ENCODE measurements around the gene LIPG.

- TF ChIP-seq CTCF (IDR thresholded peaks at IDR 0.05) = no peak
- TF ChIP-seq POLR2AphosphoS5 (IDR thresholded peaks at IDR 0.05) = no peak
- TF ChIP-seq POLR2A (IDR thresholded peaks at IDR 0.05) = no peak
These were observed 1.3 kb downstream of the LIPG start for GRCh38 chr18:49563130-49563540.

All from prostate gland (tissue), 2 donors.